ENCODE results near the gene DENND1A.

Gene DENND1A

DNA sequence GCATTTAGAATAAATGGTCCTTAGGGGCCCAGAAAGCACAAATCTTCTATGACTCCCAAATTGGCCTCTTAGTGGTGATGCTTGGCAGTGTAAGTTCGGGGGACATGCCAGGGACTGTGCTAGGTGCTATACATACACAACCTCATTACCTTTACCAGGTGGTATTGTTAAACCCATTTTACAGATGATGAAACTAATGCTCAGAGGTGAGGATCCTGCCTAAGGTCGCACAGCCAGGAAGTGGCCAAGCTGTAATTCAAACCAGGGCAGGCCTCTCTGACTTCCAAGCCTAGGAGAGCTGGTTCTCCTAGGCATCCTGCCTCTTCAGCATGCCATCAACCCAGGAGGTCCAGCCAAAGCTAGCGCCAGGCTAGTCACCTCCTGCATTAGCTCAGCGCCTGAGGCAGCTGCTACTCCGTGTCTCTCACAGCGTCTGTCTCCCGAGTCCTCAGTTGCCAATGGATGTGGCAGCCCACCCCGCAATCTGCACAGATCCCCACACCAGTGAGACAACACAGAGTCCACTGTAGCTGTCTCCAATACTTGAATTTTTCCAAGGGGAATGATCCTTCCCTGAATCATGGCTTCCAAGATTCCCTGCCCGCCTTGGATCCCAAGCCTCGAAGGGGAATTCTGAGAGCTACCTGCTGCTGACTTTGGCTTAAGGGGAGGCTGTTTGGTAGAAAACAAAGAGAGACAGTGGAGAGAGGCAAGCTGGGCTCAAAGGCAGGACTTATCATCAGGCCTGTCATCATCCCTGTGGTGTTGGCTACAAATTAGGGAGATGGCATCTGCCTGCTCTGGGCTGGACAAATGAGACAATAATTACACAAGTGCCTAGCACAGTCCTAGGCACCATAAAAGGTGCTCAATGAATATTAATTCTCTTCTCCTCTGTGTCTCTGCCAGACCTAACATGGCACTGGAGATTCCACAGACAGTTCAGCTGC, 521.3 kb downstream of the DENND1A start:
- DNase-seq (ENCODE audit: low spot score) = no peak
- TF ChIP-seq, protein P1, sequence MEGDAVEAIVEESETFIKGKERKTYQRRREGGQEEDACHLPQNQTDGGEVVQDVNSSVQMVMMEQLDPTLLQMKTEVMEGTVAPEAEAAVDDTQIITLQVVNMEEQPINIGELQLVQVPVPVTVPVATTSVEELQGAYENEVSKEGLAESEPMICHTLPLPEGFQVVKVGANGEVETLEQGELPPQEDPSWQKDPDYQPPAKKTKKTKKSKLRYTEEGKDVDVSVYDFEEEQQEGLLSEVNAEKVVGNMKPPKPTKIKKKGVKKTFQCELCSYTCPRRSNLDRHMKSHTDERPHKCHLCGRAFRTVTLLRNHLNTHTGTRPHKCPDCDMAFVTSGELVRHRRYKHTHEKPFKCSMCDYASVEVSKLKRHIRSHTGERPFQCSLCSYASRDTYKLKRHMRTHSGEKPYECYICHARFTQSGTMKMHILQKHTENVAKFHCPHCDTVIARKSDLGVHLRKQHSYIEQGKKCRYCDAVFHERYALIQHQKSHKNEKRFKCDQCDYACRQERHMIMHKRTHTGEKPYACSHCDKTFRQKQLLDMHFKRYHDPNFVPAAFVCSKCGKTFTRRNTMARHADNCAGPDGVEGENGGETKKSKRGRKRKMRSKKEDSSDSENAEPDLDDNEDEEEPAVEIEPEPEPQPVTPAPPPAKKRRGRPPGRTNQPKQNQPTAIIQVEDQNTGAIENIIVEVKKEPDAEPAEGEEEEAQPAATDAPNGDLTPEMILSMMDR (IDR thresholded peaks at IDR 0.05) = no peak
- Histone ChIP-seq H3K4me3 (no peak overlapping the region), H3K27ac (no peak overlapping the region)

DNA sequence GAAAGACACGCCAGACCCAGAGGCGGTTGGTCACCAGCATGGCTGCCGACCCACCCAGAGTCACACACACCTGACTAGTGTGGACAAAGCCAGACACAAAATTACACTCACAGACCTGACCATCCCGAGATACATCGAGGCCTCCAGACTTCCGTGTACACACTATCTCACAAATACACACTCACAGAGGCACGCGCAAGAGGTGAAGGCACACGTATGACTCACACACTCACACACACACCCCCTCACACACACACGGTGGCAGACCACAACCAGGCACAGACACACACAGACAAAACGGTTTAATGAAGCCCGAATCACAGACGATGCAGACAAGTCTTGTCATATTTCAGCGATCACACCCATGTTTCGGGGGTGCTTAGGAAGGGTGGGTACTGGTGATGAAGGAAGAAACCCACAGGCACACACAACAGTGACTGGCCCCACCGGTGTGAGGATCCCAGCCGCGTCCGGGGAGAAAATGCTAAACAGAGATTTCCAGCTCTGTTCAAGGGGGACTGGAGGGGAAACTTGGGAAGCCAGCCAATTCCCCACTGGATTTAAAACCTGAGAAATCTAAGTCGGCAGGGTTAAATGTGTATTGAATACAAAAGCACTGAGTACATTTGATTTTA, 522.6 kb downstream of the DENND1A start:
- Histone ChIP-seq H3K4me3 (no peak overlapping the region), H3K27ac (no peak overlapping the region)
- no peak for DNase-seq (ENCODE audit: low spot score)
- TF ChIP-seq, protein P1 (IDR thresholded peaks at IDR 0.05) = no peak

DNA sequence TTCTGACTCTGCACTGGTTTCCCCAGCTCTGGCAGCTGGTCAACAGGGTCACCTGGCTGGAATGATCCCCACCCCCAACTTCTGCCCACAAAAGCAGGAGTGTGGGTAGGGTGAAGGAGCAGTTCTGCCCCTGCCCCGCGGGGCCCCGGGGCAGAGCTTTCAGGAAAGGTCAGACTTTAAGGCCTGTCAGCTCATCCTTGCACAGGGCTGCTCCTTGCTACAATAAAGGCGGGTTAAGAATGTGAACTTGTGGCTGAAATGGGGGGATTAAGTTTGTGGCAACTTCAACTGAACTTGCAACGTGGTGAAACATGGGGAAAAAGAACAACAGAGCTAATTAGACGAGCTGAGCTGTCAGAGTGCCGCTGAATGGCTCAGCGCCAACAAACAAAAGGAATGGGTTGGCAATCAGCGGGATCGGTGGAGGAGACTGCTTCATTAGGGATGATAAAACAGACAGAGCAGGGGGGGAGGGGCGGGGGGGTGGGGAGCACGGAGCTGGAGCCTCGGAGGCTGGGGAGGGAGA, 523.2 kb downstream of the DENND1A start:
- Histone ChIP-seq H3K27ac (no peak overlapping the region), H3K4me3 (no peak overlapping the region)
- TF ChIP-seq, protein P1 (IDR thresholded peaks at IDR 0.05) = no peak
- DNase-seq (ENCODE audit: low spot score) = no peak

DNA sequence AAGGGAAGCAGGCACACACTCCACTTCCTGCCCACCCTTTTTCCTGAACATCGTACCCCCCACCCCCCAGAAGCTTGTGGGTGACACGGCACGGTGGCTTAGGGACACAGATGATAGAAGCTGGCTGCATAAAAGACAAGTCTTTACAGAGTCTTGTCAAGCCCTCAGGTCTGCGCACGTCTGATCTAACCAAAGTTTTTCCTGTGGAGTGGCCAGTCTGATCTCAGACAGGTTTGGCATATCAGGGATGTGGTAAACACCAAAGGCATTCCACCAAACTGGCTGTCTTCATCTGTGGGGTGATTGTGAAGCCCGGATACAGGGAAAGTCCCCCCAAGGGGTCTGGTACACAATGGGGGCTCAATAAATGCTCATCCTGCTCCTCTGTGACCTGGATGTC, 523.9 kb downstream of the DENND1A start:
- TF ChIP-seq, protein P1 (IDR thresholded peaks at IDR 0.05) = no peak
- Histone ChIP-seq H3K4me3 (no peak overlapping the region), H3K27ac (no peak overlapping the region)
- no peak for DNase-seq (ENCODE audit: low spot score)

DNA sequence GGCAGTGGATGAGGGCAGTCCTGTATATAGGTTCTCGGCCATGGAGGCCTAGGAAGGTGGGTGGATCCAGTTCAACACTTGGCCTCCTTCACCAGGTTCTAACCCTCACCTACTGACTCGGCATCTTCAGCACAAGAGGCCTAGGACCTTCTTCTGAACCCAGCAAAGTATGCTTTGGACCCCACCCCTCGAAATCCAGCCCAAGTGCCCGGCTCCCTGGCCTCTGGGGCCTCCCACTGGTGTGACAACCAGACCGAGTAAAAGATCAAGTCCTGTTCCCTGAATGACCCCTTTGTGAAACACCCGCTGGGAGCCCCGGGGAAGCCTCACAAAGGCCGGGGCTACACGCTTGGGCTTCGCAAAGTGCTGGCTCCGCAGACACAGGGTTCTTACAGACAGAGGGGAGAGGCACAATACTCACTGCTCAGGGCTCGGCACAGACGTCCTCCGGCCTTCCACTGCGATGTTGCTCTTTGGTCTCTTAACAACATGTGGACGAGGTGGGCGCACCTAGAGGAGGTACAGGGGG, 526.9 kb downstream of the DENND1A start:
- no peak for DNase-seq (ENCODE audit: low spot score)
- Histone ChIP-seq H3K4me3 (no peak overlapping the region), H3K27ac (no peak overlapping the region)
- TF ChIP-seq, protein P1 (IDR thresholded peaks at IDR 0.05) = no peak

DNA sequence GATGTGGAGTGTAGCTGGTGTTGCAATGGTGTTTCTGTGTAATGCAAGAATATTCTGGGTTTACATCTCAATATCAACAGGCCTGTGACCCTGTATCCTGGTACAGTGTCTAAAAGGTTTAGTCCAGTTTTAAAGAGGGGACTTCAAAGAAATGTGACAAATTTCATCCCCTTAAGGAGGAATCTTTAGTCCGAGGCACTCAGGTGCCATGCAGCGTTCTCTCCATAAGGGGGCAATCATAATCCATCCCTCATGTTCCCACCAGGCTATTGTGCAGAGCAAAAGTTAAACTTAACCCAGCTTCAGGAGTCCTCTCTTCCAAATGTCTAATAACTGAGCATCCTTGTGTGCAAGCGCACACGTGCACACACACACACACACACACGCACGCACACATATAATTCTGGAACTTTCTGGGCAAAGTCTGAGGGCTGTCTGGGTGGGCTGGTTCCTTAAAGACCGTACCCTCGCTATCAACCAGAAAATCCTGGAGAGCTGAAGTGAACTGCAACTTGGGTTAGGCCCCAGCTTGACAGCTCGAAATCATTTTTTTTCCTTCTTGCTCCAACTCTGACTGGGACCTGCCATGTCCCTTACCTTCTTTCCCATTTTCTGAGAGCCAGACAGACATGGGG, 527.9 kb downstream of the DENND1A start:
- H3K4me3 ChIP-seq = peak overlapping the region; percentile 56
- H3K27ac ChIP-seq = peak overlapping the region; percentile 62 to 81
- TF ChIP-seq, protein P1 (IDR thresholded peaks at IDR 0.05) = peak; percentile 65

More for the DNA sequence above, 527.9 kb downstream of the DENND1A start:
- DNase-seq (ENCODE audit: low spot score) = no peak

Measured in coronary artery (tissue), 2 donors.